Measurements from ENCODE around the gene FAM180A. TPM values are rescaled to one million over a fixed set of nuclear protein-coding genes. Genes with fewer than 3 reads are reported as not detected.

Gene FAM180A
- total RNA-seq, 1 donor from 2014 or later: 4.8 TPM

- ATAC-seq (no peak), DNase-seq (ENCODE audit: low spot score) (no peak)
Measured at GRCh38 chr7:135690566-135690965, 58.0 kb downstream of the FAM180A start.

- no peak for DNase-seq (ENCODE audit: low spot score)
- no peak for ATAC-seq
Measured at GRCh38 chr7:135687466-135687865, 61.1 kb downstream of the FAM180A start.

- ATAC-seq (no peak), DNase-seq (ENCODE audit: low spot score) (no peak)
Measured at GRCh38 chr7:135685306-135686084, 63.1 kb downstream of the FAM180A start.

- DNase-seq (ENCODE audit: low spot score) (no peak), ATAC-seq (peak; percentile 31)
Measured at GRCh38 chr7:135684699-135685098, 63.9 kb downstream of the FAM180A start.

- ATAC-seq: peak; percentile 33
- DNase-seq (ENCODE audit: low spot score): no peak
Measured at GRCh38 chr7:135684136-135684535, 64.5 kb downstream of the FAM180A start.

- DNase-seq (ENCODE audit: low spot score): no peak
- ATAC-seq: no peak
Measured at GRCh38 chr7:135683609-135684008, 65.0 kb downstream of the FAM180A start.

- no peak for ATAC-seq
- no peak for DNase-seq (ENCODE audit: low spot score)
Measured at GRCh38 chr7:135682191-135682590, 66.4 kb downstream of the FAM180A start.

GRCh38 chr7:135681762-135682161, 66.9 kb downstream of the FAM180A start:
- ATAC-seq (no peak), DNase-seq (ENCODE audit: low spot score) (no peak)

Other genes with a start within 250 kb of the FAM180A start
- 10.0 TPM for gene CNOT4, start 238.7 kb downstream of the FAM180A start, total RNA-seq
- gene NUP205, start 190.9 kb downstream of the FAM180A start, total RNA-seq: 12.2 TPM
- gene STMP1, start 86.3 kb downstream of the FAM180A start, total RNA-seq: 12.5 TPM
- gene SLC13A4, start 20.6 kb downstream of the FAM180A start, total RNA-seq: 0.35 TPM
- gene MTPN, start 228.5 kb upstream of the FAM180A start, total RNA-seq: 29.5 TPM

All from left lobe of liver (tissue), 2 donors.